Esophagus mucosa (tissue), 1 donor: Measurements from ENCODE around the gene NRAS. TPM values are rescaled to one million over a fixed set of nuclear protein-coding genes. Genes with fewer than 3 reads are reported as not detected.
"Not testable (repeated sequence)": the region's sequence is repeated elsewhere in the genome, so short reads cannot be mapped to it uniquely, and the experiment has no call there.

Experiments used
- ATAC-seq: fragments of 200-7000 bp; cut with Tn5 transposase; one replicate; pipeline ENCODE4 v1.9.1; 2020
- total RNA-seq: library from RNA; stranded (reverse); gene quantifications from one replicate; pipeline ENCODE4 v1.2.4, GENCODE V29; 2023
- donor health status: DM: yes; HTN: yes; CAD: no.

The NRAS gene
- 22.4 TPM for total RNA-seq

GRCh38 chr1:114716304-114717170 is at the start of gene NRAS:
TSS of gene NRAS (minus strand) at chr1:114716771. CDS start at chr1:114716160, 611 bp downstream.
- peak; percentile 97 for ATAC-seq

GRCh38 chr1:114764689-114765088 is 48.1 kb upstream of the NRAS start:
- ATAC-seq, result no peak

- ATAC-seq, result peak; percentile 56
Measured at GRCh38 chr1:114758256-114758832, 41.8 kb upstream of the NRAS start.

DNA sequence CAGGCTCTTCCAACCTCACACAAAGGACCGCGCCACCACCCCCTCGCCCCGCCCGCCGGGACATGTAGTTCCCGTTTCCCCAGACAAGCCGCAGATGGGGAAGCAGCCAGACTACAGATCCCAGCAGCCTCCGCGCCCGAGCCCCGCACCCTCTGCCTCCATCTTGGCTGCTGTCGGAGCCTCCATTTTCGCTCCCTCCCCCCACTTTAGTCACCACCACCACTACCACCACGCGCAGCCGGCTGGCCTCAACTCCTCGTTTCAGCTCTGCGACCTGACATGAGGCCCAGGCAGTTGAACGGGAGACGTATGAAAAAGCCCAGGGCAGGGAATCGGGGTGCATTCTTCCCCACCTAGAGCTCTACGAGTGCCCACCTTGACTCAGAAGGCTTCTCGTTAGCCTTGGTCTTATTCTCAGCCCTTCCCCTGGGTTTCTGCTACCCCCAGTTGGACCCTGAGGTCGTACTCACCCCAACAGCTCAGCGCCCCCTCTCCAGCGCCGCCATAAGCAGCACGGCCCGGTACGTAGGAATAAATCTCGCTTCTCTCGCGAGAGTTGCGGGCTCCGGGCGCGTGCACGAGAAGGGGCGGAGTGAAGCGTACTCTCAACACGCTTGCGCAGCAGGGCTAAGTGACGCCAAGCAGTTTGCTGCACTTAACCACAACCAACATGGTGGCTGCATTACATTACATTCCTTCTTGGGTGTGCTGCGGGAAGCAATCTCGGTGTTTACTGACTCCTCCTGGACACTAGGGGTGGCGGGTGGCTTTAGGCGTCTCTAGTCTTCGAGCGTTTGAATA is 41.1 kb upstream of the NRAS start, which contains the start of gene CSDE1:
CSDE1 (minus strand) TSS at position 530 of the 801 bp plus-strand sequence. CDS start 18,094 bp downstream, outside the sequence.
- peak; percentile 95 for ATAC-seq

DNA sequence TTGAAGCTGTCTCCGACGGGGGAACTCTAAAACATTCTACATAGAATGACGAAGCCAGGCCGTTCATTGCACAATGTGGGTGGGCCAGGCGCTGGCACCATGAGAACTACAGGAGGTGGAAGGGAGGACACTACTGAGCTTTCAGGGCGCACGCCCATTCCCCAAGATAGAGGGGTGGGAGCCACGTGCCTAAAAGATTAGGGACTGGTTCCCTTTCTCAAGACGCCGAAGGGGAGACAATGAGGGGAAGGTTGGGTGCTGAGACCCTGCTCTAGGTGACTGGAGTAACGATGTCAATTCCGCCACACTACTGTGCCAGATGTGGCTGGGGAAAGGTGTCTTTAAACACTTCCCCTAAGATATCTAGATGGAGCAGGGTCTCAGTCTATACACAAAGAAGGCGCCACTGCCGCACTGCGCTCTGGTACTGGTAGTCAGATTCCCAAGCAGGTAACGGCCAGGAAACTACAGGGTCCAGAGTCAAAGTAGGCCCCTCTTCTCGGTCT is 40.4 kb upstream of the NRAS start:
- ATAC-seq, result peak; percentile 40

GRCh38 chr1:114756009-114756892 is 39.7 kb upstream of the NRAS start:
- ATAC-seq, result no peak

GRCh38 chr1:114755006-114755931 is 38.7 kb upstream of the NRAS start:
- ATAC-seq, result no peak

DNA sequence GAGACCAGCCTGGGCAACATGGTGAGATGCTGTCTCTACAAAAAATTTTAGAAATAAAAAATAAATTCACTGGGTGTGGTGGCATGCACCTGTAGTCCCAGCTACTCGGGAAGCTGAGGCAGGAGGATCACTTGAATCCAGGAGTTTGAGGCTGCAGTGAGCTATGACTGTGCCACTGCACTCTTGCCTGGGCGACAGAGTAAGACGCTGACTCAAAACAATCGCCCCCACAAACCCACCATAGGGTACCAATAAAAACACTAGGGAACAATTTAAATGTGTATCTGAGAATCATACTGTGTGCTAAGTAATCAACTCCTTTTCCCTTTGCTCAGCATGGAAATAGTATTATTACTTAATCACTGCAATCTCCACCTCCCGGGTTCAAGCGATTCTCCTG is 37.1 kb upstream of the NRAS start:
- not testable (repeated sequence) for ATAC-seq

GRCh38 chr1:114753143-114753542 is 36.6 kb upstream of the NRAS start:
- no peak for ATAC-seq

- ATAC-seq, result peak; percentile 72
Measured at GRCh38 chr1:114750780-114751179, 34.2 kb upstream of the NRAS start.

DNA sequence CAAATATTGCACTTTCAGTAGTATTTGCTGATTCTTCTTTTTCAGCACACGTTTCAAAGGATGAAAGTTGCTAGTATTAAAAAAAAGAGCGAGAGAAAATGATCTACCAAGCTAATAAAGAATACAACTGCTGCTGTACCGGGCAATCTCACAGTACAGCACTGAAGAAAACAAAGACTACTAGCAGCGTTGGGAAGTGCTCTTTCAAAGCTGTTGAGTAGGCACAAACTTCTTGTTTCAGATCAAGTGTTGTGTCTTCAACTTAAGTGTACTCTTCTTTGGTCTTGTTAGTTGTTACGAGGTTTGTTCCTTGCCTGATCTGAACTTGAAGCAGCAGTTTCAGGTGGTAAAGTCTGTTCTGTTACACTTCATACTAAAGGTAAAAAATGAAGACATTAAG is 33.3 kb upstream of the NRAS start:
- no peak for ATAC-seq

DNA sequence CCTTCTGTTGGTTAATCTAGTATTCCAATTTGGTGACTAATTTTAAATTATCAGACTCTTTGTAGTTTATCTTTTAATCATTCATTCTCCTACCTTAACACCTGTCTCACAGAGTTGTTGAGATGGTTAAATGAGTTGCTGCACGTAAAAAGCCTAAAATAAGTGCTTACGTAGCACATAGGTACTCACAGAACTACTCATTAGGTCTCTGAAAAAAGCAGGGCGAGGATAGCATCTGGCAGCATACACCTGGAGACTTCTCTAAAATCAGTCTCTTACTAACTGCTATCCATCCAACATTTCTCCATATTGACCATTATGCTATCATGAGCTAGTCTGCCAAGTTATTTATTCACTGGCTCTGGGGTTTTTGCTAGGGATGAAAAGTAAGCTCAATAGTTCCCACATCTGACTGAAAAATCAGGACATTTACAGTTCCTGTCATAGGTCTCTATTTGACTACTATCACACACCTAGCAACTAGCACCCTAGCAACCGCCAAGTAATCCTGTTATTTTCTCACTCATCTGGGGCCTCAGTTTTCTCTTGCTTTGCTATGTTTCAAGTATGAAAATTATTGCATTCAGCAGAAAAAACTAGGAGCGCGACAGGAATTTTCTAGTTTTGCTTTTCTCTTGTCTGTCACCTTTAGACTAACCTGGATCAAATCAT is 30.0 kb upstream of the NRAS start:
- ATAC-seq, result no peak

DNA sequence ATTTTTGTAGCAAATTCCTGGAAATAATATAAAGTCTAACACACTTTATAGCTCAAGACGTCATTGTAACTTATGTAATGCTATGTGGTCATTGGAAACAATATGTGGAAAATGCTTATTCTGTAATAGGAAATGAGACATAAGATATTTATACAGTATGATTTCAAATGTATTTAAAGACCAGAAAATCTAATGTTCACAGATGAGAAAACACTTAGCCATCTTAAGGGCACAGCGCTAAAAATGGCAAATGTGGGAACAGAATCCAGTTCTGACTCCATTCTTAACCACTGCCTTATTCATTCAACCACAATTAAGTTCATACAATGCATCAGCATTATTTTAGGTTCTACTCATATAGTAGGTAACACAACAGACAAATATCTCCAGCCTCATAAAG is 28.7 kb upstream of the NRAS start:
- no peak for ATAC-seq

DNA sequence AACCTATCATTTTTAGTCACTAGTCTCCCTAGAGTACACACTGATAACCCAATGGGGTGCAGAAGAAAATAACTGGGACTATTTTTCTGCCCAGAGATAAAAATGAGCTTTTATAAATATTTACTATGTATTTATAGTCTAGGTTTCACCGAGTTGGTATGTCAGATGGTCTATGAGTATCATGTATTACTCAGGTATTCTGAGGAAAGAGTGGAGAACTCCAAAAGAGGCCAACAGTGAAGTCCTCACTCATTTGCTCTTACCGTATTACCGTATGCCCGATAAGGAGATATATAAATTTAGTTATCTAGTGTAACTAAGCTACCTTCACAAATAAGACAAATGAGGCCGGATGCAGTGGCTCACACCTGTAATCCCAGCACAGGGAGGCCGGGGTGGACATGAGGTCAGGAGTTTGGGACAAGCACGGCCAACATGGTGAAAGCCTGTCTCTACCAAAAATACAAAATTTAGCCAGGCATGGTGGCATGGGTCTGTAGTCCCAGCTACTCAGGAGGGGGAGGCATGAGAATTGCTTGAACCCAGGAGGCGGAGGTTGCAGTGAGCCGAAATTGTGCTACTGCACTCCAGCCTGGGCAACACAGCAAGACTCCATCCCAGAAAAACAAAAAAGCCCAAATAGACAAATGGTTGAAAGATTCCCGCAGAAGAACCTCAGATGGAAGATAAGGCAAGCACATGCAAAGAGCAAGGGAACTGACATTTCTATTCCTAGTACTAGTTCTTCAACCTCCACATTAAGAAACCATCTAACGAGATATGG is 25.6 kb upstream of the NRAS start:
- ATAC-seq, result no peak

DNA sequence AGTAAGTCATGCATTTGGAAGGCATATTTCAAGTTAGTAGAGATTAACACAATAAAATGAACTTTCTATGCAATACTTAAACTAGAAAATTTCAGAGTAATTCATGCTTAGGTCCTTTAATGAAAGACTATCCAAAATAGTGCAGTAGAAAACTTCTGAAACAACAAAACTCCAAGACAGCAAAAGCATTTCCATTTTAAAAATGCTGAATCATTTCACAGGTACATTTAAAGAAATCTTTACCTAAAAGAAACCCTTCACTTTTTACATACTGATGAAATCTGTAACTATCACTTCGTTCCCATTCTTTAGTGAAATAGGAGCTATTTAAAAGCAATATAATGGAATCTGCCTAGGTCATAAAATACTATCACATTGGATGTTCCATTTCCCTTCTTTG is 23.8 kb upstream of the NRAS start:
- no peak for ATAC-seq

- no peak for ATAC-seq
Measured at GRCh38 chr1:114737314-114737849, 20.8 kb upstream of the NRAS start.

DNA sequence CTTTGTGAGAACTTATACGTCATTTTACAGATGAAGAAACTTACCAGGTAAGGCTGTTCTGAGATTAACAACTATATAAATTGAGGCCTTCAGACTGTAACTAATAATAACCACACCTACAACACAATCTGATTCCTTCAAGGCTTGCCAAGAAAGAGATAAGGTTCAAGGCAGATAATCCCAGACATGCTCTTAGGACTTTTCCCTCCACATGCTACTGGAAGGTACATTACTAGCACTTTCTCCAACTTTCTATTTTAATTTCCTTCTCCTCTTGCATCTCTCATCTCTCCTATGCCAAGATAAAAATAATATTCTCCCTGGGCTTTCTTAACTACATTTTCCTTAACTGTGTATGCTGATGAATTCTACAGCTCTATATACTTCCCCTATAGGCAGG is 18.9 kb upstream of the NRAS start:
- ATAC-seq, result no peak

DNA sequence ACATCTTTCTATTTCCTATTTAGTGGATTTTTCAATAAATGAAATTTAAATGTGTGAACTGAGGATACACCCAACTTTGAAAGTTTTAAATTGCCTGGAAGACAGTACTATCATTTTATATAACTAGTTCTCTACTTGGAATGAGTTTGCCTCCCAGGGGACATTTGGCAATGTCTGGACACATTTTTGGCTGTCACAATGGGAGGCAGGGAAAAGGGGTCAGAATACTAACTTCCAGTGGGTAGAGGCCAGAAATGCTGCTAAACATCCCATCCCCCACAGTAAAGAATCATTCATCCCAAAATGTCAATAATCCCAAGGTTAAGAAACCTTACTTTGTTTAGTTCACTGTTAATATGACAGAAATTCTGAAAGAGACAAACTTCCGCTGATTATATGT is 13.2 kb upstream of the NRAS start:
- no peak for ATAC-seq

GRCh38 chr1:114728553-114728952 is 12.0 kb upstream of the NRAS start:
- ATAC-seq, result no peak
